WERI-Rb-1 (cell line): ENCODE results near the gene PER2.

Source experiments
- DNase-seq: peaks from one replicate; pipeline ENCODE4 v3.0.0-alpha.2; 2020
- H3K27ac ChIP-seq: fragments of 250-450 bp; sonication (Bioruptor Pico); 2 replicates; pipeline ENCODE4 v1.5.1; 2020; ENCODE audit warnings: mild to moderate bottlenecking, moderate library complexity
- H3K27me3 ChIP-seq: fragments of 250-450 bp; sonication (Bioruptor Pico); 2 replicates; pipeline ENCODE4 v1.5.1; 2021; ENCODE audit warnings: mild to moderate bottlenecking, low read depth, moderate library complexity; ENCODE audit not compliant: insufficient read depth, severe bottlenecking
- H3K36me3 ChIP-seq: fragments of 250-450 bp; sonication (Bioruptor Pico); 2 replicates; pipeline ENCODE4 v1.5.1; 2020; ENCODE audit warnings: mild to moderate bottlenecking, moderate library complexity
- H3K4me3 ChIP-seq: 2 replicates; pipeline ENCODE4 v1.5.1; 2011; ENCODE audit warnings: low read depth, mild to moderate bottlenecking, control low read depth, low read length
- H3K9me3 ChIP-seq: fragments of 250-450 bp; sonication (Bioruptor Pico); 2 replicates; pipeline ENCODE4 v1.5.1; 2021; ENCODE audit warnings: mild to moderate bottlenecking, moderate library complexity; ENCODE audit not compliant: severe bottlenecking
- CTCF ChIP-seq: IDR thresholded peaks from 2 replicates; pipeline ENCODE4 v1.5.1; 2011; ENCODE audit warnings: low read depth, mild to moderate bottlenecking, control low read depth, inconsistent platforms, low read length

PER2 gene

DNA sequence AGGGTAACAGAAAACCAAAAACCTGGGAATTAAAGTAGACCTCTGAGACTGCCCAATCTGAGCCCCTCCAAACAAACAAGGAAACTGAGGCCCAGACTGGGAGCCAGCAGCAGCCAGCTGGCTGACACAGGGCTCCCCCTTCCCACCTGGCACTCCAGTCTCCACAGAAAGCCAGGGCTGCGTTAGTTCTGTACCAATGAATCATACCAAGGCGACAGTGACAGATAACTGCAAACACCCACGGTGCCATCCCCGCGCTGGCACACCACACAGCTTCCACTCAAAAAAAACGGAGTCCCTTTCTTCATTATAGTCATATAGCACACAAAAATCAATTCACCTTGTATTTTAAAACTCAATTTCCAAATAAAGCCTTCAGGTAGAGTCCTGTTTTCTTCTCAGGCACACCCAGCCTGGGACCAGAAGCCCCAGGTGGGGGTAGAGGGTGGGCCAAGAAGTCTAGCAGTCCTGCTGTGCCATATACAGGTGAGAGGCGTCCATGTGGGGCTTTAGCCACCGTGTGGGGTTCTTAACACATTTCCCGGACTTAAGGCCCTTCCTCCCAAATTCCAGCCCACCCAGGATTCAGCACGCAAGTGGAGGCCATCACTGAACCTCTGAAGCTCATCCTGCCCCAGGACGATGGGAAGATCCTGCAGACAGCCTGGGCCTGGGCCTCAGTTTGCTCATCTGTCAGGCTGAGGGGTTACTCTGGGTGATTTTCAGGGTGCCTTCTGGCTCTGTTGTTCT lies 1.2 kb downstream of the PER2 start:
- no peak overlapping the region for H3K27ac ChIP-seq

DNA sequence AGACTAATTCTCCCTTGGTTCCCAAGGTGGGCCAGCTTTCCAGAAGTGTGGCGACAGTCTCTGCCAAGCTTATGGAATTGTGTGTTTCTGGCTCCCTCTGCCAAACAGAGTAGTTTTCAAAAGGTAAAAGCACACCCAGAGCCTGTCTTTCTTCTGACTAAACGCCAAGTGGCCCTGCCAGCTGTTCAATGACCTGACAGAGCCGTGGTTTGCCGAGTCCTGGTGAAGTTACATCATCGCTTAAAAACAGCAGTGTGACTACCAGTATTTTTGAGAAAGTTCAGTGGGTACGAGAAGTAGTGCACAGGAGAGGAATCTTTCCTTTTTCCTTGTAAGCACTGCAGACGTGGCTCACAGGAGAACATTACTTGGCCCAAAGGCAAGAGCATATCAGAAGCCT lies 1.9 kb downstream of the PER2 start:
- DNase-seq, result no peak
- Histone ChIP-seq H3K36me3 (no peaks in the 10 kb centered on the region), H3K27ac (no peak overlapping the region), H3K27me3 (no peaks in the 10 kb centered on the region), H3K4me3 (no peak overlapping the region), H3K9me3 (no peaks in the 10 kb centered on the region)
- TF ChIP-seq CTCF, result no peak

More for the DNA sequence above, 1.2 kb downstream of the PER2 start:
- Histone ChIP-seq H3K9me3 (no peaks in the 10 kb centered on the region), H3K27me3 (no peaks in the 10 kb centered on the region), H3K36me3 (no peaks in the 10 kb centered on the region), H3K4me3 (no peak overlapping the region; the same call in 1 of the 2 replicates)
- no peak for TF ChIP-seq CTCF
- DNase-seq, result no peak

DNA sequence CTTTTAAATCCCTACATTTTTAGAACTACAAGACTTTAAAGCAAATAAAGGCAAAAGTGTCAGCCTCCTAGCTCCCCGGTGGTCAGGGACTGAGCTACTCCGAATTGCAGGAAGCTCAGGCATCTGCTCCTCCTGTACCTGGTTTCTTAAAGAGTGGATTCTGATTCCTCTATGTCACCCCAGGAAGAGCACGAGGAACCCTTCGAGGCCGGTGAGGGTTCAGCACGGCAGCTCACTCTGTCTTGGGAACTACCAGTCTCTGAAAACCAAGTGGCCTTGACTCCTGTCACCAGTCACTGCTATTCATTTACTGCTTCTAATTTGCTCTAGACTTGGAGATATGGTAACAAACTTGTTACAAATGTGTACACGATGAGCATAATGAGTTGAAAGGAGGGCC lies 2.3 kb downstream of the PER2 start:
- H3K27me3 ChIP-seq, result no peaks in the 10 kb centered on the region
- no peaks in the 10 kb centered on the region for H3K36me3 ChIP-seq
- no peaks in the 10 kb centered on the region for H3K9me3 ChIP-seq
- no peak overlapping the region for H3K27ac ChIP-seq
- no peak for DNase-seq
- TF ChIP-seq CTCF, result no peak
- H3K4me3 ChIP-seq, result no peak overlapping the region

DNA sequence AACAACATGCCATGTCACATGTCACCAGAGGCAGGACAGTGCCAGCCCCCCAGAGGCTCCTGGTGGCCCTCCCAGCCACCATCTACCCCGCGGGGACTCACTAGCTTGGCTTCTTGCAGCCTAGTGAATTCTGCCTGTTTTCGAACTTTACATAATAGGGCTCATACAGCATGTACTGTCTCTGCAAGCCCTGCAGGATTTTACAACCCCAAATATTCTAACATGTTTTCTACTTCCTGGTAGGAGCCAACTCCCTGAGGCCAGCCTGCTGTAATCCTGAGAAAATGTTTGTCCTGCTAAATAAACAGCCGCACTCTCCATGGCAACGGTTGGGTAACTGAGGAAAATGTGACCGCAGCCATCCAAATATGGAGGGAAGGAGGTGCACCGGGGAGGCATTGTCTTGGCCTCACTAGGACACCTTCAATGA lies 2.7 kb downstream of the PER2 start:
- TF ChIP-seq CTCF, result no peak
- H3K9me3 ChIP-seq, result no peaks in the 10 kb centered on the region
- H3K27me3 ChIP-seq, result no peaks in the 10 kb centered on the region
- H3K27ac ChIP-seq, result no peak overlapping the region
- no peak for DNase-seq
- H3K36me3 ChIP-seq, result no peaks in the 10 kb centered on the region
- H3K4me3 ChIP-seq, result no peak overlapping the region

DNA sequence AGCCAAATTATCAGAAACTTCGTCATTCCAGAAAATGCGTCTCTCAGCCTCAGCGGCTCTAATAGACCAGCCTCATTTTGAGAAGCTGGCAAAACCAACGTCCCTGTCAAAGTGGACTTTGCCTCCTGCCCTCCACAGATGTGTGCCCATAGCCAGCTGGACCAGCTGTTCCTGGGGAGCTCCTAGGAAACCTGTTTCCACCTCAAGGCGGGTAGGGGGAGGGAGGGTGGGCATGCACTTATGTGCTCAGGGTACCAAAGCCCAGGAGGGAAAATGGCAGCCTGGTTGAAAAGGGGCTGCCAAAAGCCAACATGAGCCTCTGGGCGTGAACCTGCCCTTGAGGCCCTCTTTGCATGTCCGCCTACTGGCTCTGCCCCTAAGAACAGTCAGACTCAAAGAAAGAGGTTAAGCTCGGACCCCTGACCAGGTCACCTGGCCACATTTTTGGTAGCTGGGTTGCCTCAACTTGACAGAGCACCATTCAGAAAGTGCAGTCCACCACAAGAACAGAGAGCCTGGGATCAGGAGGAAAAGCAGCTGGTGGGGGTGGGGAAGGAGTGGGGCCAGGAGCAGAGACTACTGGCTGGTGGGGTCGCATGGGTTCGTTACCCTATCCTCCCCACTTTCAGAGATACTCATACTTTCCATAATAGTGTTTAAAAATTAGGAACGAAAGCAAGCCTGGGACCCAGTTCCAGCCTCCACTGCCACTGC lies 3.5 kb downstream of the PER2 start:
- DNase-seq, result no peak
- H3K27me3 ChIP-seq, result no peaks in the 10 kb centered on the region
- no peak overlapping the region for H3K27ac ChIP-seq
- H3K9me3 ChIP-seq, result no peaks in the 10 kb centered on the region
- H3K36me3 ChIP-seq, result no peaks in the 10 kb centered on the region
- no peak overlapping the region for H3K4me3 ChIP-seq
- TF ChIP-seq CTCF, result no peak
